Thyroid gland (tissue), 4 donors: ENCODE data around the gene WDFY4. TPM values are rescaled to one million over a fixed set of nuclear protein-coding genes. Genes with fewer than 3 reads are reported as not detected.

Source experiments
- DNase-seq, 2 donors: peaks; one replicate each; pipeline ENCODE4 v3.0.0-alpha.2; 2019
- H3K27ac ChIP-seq, 3 donors: fragments of 200-600 bp; sonication (generic); 1 replicate in 2 of 3; 2 replicates in 1 of 3; pipeline ENCODE4 v1.5.1; 2016 to 2019; ENCODE audit warnings: mild to moderate bottlenecking in 1 of 3, moderate library complexity in 1 of 3
- H3K27me3 ChIP-seq: fragments of 200-600 bp; sonication (generic); one replicate; pipeline ENCODE4 v1.5.1; 2019
- H3K36me3 ChIP-seq, 2 donors: fragments of 200-600 bp; sonication (generic); one replicate each; pipeline ENCODE4 v1.5.1; 2016 to 2019
- H3K4me1 ChIP-seq, 2 donors: fragments of 200-600 bp; sonication (generic); one replicate each; pipeline ENCODE4 v1.5.1; 2017 to 2019
- H3K4me3 ChIP-seq, 3 donors: fragments of 200-600 bp; sonication (generic); replicated peaks in 1 of 3; 1 replicate in 2 of 3; 2 replicates in 1 of 3; pipeline ENCODE4 v1.5.1; 2016; ENCODE audit warnings: mild to moderate bottlenecking in 1 of 3
- H3K9me3 ChIP-seq: fragments of 200-600 bp; sonication (generic); one replicate; pipeline ENCODE4 v1.5.1; 2017
- POLR2A ChIP-seq, 2 donors: fragments of 450-650 bp; IDR thresholded peaks; one replicate each; pipeline ENCODE4 v1.6.1; 2017; ENCODE audit warnings: antibody characterized with exemption in 2 of 2, mild to moderate bottlenecking in 2 of 2, moderate library complexity in 1 of 2
- WGBS, 2 donors: methylation state at CpG; one replicate each; pipeline ENCODE4 v1.1.5; 2017; 5-methylcytosine and 5-hydroxymethylcytosine counted together
- intact Hi-C: fragments of 100-400 bp; cut with DNase I; formaldehyde crosslinking; loops from one replicate; pipeline ENCODE4 v1.15.1; 2023
- total RNA-seq, 4 donors: library from RNA; depleted of rRNA; stranded (reverse); fragments of >200 nt; gene quantifications; one replicate each; pipeline ENCODE4 v1.2.3, GENCODE V29; 2016
- TF ChIP-seq, protein P1 (sequence below), 6 experiments: fragments of 200-600 bp in 3 of 6; fragments of 450-650 bp in 3 of 6; sonication (generic) in 3 of 6; IDR thresholded peaks; one replicate each; pipeline ENCODE4 v1.5.1; 2016 to 2019; ENCODE audit warnings: antibody characterized with exemption in 6 of 6, mild to moderate bottlenecking in 2 of 6, inconsistent platforms in 1 of 6, moderate library complexity in 1 of 6

The WDFY4 gene
- total RNA-seq, 4 donors from 2014 or later = 1.0 to 3.5 (median 1.2) TPM

DNA sequence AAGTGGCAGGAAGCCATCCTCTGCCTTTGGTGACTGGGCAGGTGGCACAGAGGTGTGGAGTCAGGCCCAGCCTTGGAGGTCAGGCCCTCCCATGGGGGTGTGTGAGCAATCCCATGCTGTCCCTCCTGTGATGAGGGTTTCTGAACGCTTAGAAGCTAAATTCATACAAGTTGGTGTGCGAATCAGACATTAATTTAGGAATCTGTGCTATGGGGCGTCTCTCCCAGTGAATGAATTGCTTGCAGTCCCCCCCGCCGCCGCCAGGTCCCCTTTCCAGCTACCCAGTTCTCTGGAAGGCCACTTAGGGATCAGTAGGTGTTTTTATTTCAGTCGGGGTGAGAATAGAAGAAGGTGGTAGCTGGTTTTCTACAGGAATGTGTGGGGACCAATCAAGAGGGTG is 217.4 kb downstream of the WDFY4 start:
- Histone ChIP-seq H3K27ac (no peak overlapping the region), H3K27me3 (no peaks in the 10 kb centered on the region)
- 93 to 97% methylated on average over 7 of the region's 7 CpGs for WGBS, 2 donors

DNA sequence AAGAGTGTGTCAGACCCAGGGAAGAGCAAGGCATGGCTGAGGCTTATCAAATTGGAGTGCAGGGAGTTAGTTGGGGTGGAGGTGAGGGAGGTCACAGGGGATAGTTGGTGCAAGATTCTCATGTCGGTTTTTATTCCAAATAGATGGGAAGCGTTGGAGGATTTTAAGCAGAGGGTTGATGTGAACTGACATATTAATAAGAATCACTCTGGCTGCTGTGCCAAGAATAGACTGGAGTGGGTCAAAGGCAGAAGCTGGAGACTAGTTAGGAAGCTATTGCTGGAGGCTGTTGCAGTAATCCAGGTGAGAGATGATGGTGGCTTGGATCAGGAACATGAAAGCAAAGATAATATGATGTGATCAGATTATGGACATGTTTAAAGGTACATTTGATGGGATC is 218.5 kb downstream of the WDFY4 start:
- TF ChIP-seq, protein P1, sequence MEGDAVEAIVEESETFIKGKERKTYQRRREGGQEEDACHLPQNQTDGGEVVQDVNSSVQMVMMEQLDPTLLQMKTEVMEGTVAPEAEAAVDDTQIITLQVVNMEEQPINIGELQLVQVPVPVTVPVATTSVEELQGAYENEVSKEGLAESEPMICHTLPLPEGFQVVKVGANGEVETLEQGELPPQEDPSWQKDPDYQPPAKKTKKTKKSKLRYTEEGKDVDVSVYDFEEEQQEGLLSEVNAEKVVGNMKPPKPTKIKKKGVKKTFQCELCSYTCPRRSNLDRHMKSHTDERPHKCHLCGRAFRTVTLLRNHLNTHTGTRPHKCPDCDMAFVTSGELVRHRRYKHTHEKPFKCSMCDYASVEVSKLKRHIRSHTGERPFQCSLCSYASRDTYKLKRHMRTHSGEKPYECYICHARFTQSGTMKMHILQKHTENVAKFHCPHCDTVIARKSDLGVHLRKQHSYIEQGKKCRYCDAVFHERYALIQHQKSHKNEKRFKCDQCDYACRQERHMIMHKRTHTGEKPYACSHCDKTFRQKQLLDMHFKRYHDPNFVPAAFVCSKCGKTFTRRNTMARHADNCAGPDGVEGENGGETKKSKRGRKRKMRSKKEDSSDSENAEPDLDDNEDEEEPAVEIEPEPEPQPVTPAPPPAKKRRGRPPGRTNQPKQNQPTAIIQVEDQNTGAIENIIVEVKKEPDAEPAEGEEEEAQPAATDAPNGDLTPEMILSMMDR (IDR thresholded peaks at IDR 0.05) = no peak
- TF ChIP-seq POLR2A (IDR thresholded peaks at IDR 0.05) = no peak
- intact Hi-C loops = no loop called here
- Histone ChIP-seq H3K9me3 (no peaks in the 10 kb centered on the region), H3K36me3 (no peaks in the 10 kb centered on the region), H3K27ac (no peak overlapping the region), H3K4me1 (no peaks in the 10 kb centered on the region), H3K27me3 (no peaks in the 10 kb centered on the region), H3K4me3 (no peak overlapping the region)
- 79 to 84% methylated on average over 2 of the region's 2 CpGs for WGBS, 2 donors
- no peak for DNase-seq

More for the DNA sequence above, 217.4 kb downstream of the WDFY4 start:
- no peak for DNase-seq
- Histone ChIP-seq H3K36me3 (no peaks in the 10 kb centered on the region), H3K9me3 (no peaks in the 10 kb centered on the region), H3K4me1 (no peaks in the 10 kb centered on the region), H3K4me3 (no peak overlapping the region)
- intact Hi-C loops = no loop called here
- no peak for TF ChIP-seq POLR2A (IDR thresholded peaks at IDR 0.05)
- TF ChIP-seq, protein P1 (IDR thresholded peaks at IDR 0.05) = no peak

DNA sequence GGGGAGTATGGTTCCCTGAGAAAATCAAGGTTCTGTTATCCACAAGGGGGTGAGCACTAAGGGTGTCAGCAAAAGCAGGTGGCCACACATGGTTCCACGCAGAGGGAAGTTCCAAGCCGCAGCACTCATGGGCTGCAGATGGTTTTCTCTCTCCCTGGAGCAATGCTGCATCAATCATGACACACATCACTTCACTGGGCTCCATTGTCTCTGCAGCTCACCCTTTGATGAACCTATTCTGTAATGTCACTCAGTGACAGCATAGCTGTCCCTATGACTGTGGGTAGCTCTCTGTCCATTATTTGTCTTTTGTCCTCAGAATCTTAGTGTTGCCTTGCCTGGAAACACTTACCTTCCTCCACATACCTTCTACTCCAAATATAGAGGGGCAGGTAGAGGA is 220.2 kb downstream of the WDFY4 start:
- Histone ChIP-seq H3K27me3 (no peaks in the 10 kb centered on the region), H3K9me3 (no peaks in the 10 kb centered on the region), H3K36me3 (no peaks in the 10 kb centered on the region), H3K27ac (no peak overlapping the region), H3K4me1 (no peaks in the 10 kb centered on the region), H3K4me3 (no peak overlapping the region)
- DNase-seq = no peak
- 77 to 96% methylated on average over 2 of the region's 2 CpGs for WGBS, 2 donors
- TF ChIP-seq, protein P1 (IDR thresholded peaks at IDR 0.05) = no peak
- no peak for TF ChIP-seq POLR2A (IDR thresholded peaks at IDR 0.05)
- intact Hi-C loops = no loop called here

DNA sequence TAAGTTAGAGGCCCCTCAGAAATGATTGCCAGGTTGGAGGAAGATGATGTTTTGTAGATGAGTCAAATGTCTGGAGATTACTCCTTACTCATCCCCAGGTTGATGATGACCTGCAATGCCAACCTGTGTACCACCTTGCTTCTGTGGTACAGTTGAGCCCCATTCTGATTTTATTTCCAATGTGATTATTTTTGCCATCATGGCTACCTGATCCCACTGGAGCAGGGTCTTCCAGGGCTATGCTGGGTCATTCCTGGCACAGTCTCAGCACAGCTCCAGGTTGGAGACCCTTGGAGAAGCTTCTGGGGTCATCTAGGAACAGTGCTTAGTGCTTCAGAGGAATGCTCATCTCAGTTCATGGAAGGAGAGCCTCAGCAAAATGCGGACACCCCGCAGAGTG is 220.6 kb downstream of the WDFY4 start:
- Histone ChIP-seq H3K9me3 (no peaks in the 10 kb centered on the region), H3K27ac (no peak overlapping the region), H3K27me3 (no peaks in the 10 kb centered on the region), H3K4me3 (no peak overlapping the region), H3K36me3 (no peaks in the 10 kb centered on the region), H3K4me1 (no peaks in the 10 kb centered on the region)
- intact Hi-C loops = no loop called here
- 93 to 100% methylated on average over 2 of the region's 2 CpGs for WGBS, 2 donors
- TF ChIP-seq, protein P1 (IDR thresholded peaks at IDR 0.05) = no peak
- TF ChIP-seq POLR2A (IDR thresholded peaks at IDR 0.05) = no peak
- DNase-seq = no peak

DNA sequence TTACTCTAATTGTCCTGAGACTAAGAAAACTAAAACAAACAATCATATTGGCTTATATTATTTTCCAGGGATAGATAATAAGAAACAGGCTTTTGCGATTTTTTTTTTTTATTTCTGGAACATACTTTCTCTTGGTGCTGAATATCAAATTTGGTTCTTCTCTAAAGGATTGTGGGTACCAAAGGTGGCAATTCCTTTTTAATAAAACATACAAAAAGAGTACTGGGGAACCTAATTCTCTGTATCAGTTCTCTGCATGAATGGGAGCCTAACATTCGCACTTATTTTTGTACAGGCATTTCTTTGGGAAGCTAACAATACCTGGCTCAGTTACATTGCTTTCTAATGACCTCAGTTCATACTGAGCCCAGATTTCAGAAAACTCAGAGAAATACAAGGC is 222.2 kb downstream of the WDFY4 start:
- Histone ChIP-seq H3K27me3 (no peaks in the 10 kb centered on the region), H3K4me1 (no peaks in the 10 kb centered on the region), H3K27ac (no peak overlapping the region), H3K9me3 (no peaks in the 10 kb centered on the region), H3K4me3 (no peak overlapping the region), H3K36me3 (no peaks in the 10 kb centered on the region)
- WGBS, 2 donors = 80 to 85% methylated on average over 2 of the region's 2 CpGs
- DNase-seq = no peak
- TF ChIP-seq, protein P1 (IDR thresholded peaks at IDR 0.05) = no peak
- no peak for TF ChIP-seq POLR2A (IDR thresholded peaks at IDR 0.05)
- intact Hi-C loops = no loop called here
